ENCODE results near the gene MAN1C1.

DNA sequence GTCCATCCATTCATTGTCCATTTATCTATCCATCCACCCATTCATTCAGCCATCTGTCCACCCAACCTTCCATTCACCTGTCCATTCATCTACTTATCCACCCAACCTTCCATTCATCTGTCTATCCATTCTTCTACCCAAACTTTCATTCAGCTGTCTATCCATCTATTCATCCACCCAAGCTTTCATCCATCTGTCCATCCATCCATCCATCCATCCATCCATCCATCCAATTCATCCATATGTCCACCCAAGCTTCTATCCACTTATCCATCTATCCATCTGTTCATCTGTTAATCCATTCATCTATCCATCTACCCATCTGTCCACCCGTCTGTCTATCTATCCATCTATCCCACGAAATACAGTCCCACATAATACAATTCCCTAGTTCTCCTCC is 21.6 kb upstream of the MAN1C1 start:
- TF ChIP-seq, protein P1, sequence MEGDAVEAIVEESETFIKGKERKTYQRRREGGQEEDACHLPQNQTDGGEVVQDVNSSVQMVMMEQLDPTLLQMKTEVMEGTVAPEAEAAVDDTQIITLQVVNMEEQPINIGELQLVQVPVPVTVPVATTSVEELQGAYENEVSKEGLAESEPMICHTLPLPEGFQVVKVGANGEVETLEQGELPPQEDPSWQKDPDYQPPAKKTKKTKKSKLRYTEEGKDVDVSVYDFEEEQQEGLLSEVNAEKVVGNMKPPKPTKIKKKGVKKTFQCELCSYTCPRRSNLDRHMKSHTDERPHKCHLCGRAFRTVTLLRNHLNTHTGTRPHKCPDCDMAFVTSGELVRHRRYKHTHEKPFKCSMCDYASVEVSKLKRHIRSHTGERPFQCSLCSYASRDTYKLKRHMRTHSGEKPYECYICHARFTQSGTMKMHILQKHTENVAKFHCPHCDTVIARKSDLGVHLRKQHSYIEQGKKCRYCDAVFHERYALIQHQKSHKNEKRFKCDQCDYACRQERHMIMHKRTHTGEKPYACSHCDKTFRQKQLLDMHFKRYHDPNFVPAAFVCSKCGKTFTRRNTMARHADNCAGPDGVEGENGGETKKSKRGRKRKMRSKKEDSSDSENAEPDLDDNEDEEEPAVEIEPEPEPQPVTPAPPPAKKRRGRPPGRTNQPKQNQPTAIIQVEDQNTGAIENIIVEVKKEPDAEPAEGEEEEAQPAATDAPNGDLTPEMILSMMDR (IDR thresholded peaks at IDR 0.05; ENCODE audit: low read depth, low read length) = no peak
- no peak for TF ChIP-seq EZH2phosphoT487 (IDR thresholded peaks at IDR 0.05; ENCODE audit: low read depth)

Measured in OCI-LY3 (cell line).